Embryonic facial prominence (tissue), 1 donor: Measurements from ENCODE around the gene ZNF189.
A peak's percentile ranks its signal among the peaks of the same experiment; 100 is the strongest.

Source experiments
- DNase-seq: peaks from one replicate; pipeline ENCODE4 v3.0.0-alpha.2; 2016; ENCODE audit errors: extremely low spot score

The ZNF189 gene

DNA sequence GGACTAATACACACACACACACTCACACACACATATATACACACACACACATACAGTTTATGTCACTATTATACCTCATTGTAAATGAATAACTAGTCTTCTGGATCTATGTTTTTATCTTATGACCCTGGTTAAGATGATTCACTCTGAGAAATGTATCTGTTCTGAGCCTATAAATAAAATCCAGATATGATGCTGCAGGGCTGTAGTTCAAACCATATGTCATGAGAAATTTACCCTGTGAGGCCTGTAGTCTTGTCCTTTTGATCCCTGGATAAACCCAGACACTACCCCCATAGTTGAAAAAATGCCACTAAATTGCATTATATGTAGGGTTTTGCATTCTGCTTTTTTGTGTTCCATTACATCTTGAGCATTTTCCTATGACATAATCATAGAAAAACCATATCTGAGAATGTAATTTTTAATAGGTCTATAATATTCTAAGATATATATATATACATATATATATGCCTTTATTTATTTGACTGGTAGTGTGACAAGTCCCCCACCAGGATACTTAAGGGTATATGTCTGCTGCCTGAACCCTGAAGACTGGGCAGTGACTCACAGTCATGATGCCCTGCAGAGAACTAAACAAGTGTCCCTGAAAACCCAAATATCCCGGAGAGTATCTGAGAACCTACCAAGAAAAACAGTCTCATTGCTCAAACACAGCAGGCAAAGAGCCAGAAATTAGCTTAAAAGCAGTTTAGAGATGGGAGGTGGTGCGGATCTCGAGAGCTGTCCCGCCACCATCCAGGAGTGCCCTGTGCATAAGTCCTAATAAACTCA lies 55.3 kb downstream of the ZNF189 start:
- no peak for DNase-seq

GRCh38 chr9:101455656-101456240 lies 57.1 kb downstream of the ZNF189 start:
- DNase-seq = no peak

DNA sequence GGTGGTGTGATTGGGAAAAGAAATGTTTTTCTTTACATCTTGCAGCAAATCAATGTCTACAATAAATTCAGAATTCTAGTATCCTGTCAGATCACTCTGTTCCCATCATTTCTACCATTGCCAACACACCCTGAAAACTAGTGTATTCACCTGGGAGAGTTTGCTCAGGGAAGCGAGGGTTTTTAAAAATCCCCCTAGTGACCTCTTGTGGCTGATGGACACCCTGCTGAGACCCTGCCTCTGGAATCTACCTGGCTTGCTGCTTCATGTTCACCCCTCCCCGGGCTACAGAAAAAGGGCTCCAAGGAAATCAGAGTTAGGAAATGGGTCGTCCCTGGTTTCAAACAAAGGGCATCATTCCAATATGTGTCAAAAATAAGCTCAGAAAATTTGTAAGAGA lies 58.4 kb downstream of the ZNF189 start:
- no peak for DNase-seq

DNA sequence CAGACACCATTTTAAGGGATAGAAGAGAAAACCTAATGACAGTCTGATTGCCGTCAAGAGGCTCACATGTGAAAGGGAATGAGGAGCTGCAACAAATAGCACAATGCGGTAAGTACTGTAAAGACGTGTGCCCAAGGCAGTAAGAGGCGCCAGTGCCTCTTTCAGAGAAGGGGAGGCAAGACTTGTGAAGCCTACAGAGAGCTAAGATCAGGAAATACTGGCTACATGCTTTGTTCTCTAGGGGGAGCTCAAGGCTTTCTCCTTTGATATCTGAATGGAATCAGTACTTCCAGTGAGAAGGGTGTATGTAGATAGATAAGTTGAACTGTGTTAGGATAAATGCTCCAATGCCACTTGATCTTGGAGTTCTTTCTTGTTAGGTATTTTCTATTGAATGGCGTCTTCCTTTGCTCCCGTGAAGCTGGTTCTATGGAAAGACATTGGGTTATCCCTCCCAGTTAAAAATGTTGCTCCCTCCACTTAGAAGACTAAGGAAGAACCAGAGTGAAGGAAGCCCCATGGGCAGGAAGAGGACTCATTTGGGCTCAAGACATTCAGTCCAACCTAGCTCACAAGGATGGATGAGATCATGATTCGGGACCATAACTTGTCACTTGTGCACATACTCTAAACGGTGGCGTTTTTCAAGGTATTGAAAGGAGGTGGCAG lies 60.4 kb downstream of the ZNF189 start:
- peak; percentile 24 for DNase-seq
